Measurements from ENCODE around the gene H19.

Gene H19

DNA sequence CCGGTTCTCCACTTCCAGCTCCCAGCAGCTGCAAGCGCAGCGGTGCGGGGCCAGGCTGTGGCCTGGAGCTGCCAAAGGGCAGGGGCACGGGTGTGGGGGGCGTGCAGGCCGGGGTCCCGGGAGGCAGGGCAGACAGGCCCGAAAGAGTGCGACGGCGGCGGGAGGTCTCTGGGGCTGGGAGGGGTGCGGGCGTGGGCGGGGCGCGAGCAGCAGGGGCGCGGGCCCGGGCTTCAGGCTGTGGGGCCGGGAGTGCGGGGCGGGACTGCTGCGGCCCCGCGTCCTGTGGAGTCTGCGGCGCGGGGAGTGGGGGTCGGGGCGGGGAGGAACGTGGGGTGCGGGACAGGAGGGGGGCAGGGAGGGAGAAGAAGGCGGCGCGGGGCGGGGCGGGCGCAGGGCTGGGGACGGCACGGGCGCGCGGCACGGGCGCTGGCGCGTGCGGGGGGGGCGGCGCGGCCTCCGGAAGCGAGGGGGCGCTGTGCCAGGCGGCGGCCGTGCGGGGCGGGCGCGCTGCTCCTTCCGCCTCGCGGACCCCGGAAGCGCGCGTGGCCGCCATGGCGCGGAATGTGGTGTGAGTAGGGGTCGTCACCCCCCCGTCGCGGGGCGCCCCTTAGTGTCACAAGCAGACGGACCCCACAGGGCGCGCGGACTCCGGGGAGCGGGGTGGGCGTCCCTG, 50.7 kb downstream of the H19 start, which contains the start of gene MRPL23:
MRPL23 (plus strand) TSS at position 521 of the 673 bp plus-strand sequence; CDS start at position 552, 31 bp downstream.
- DNase-seq (ENCODE audit: low spot score), result no peak
